Bronchial epithelial cell (primary cell): ENCODE measurements around the gene ABI3BP. TPM values are rescaled to one million over a fixed set of nuclear protein-coding genes. Genes with fewer than 3 reads are reported as not detected.

Experiments used
- DNase-seq: peaks from one replicate; pipeline ENCODE4 v3.0.0-alpha.2; 2010; ENCODE audit warnings: low read depth
- FAIRE-seq: peaks from 2 replicates; lab custom pipeline; 2011; peaks lifted over from hg19 to GRCh38; lab: Jason Lieb, UNC
- H3K27me3 ChIP-seq: 2 replicates; pipeline ENCODE4 v1.5.1; 2011; ENCODE audit warnings: low read length; ENCODE audit not compliant: control insufficient read depth, insufficient read depth
- H3K36me3 ChIP-seq: 2 replicates; pipeline ENCODE4 v1.5.1; 2011; ENCODE audit warnings: low read length; ENCODE audit not compliant: control insufficient read depth, insufficient read depth
- H3K4me3 ChIP-seq: 2 replicates; pipeline ENCODE4 v1.5.1; 2011; ENCODE audit warnings: mild to moderate bottlenecking, low read depth, low read length, control low read depth
- CTCF ChIP-seq: IDR thresholded peaks from 2 replicates; pipeline ENCODE4 v1.5.1; 2011; ENCODE audit warnings: mild to moderate bottlenecking, moderate library complexity, low read length, control low read depth, inconsistent platforms; ENCODE audit not compliant: insufficient read depth, severe bottlenecking
- total RNA-seq: library from RNA; depleted of rRNA; stranded (reverse); fragments of >200 nt; gene quantifications from 2 replicates; pipeline ENCODE4 v1.2.1, GENCODE V29; 2014

ABI3BP gene
- total RNA-seq, 1 donor from 2014 or later = 0.53 TPM

GRCh38 chr3:100981164-100981911, 11.9 kb downstream of the ABI3BP start:
- no peak for TF ChIP-seq CTCF
- no peaks in the 10 kb centered on the region for H3K36me3 ChIP-seq
- H3K4me3 ChIP-seq = no peak overlapping the region
- no peaks in the 10 kb centered on the region for H3K27me3 ChIP-seq
- FAIRE-seq (peak; percentile 72), DNase-seq (no peak)

GRCh38 chr3:100978011-100978659, 15.1 kb downstream of the ABI3BP start:
- Histone ChIP-seq H3K36me3 (no peaks in the 10 kb centered on the region), H3K27me3 (no peaks in the 10 kb centered on the region), H3K4me3 (no peak overlapping the region)
- TF ChIP-seq CTCF = no peak
- no peak for FAIRE-seq
- DNase-seq = no peak

GRCh38 chr3:100976611-100977010, 16.6 kb downstream of the ABI3BP start:
- FAIRE-seq = no peak
- TF ChIP-seq CTCF = no peak
- Histone ChIP-seq H3K4me3 (no peak overlapping the region), H3K36me3 (no peaks in the 10 kb centered on the region), H3K27me3 (no peaks in the 10 kb centered on the region)
- no peak for DNase-seq

- DNase-seq (no peak), FAIRE-seq (no peak)
- H3K27me3 ChIP-seq = no peaks in the 10 kb centered on the region
- no peak for TF ChIP-seq CTCF
- H3K36me3 ChIP-seq = no peaks in the 10 kb centered on the region
- no peak overlapping the region for H3K4me3 ChIP-seq
Observed at GRCh38 chr3:100975714-100976113, 17.5 kb downstream of the ABI3BP start.

GRCh38 chr3:100973594-100973993, 19.6 kb downstream of the ABI3BP start:
- TF ChIP-seq CTCF = no peak
- FAIRE-seq = no peak
- H3K4me3 ChIP-seq = no peak overlapping the region

More at GRCh38 chr3:100973594-100973993, 19.6 kb downstream of the ABI3BP start:
- H3K36me3 ChIP-seq = no peaks in the 10 kb centered on the region
- no peaks in the 10 kb centered on the region for H3K27me3 ChIP-seq
- peak; percentile 30 for DNase-seq
